SK-N-SH treated with all-trans-retinoic acid at 6 μM for 48 hours (cell line): ENCODE data around the gene SMPD1.

Experiments used
- ATAC-seq: fragments of 200-7000 bp; cut with Tn5 transposase; 3 replicates; pipeline ENCODE4 v1.9.1; 2020; ENCODE audit warnings: mild to moderate bottlenecking, moderate library complexity
- ARNTL ChIP-seq: fragments of 450-650 bp; formaldehyde crosslinking; IDR thresholded peaks from 2 replicates; pipeline ENCODE4 v1.5.0; 2020; ENCODE audit warnings: low read depth, mild to moderate bottlenecking, moderate library complexity, borderline replicate concordance
- BACH2 ChIP-seq: fragments of 250-450 bp; sonication (Bioruptor Pico); IDR thresholded peaks from 2 replicates; pipeline ENCODE4 v1.9.0; 2021; ENCODE audit warnings: mild to moderate bottlenecking, borderline replicate concordance
- ESRRG ChIP-seq: fragments of 250-450 bp; sonication (Bioruptor Pico); IDR thresholded peaks from 2 replicates; pipeline ENCODE4 v1.6.1; 2021; ENCODE audit warnings: mild to moderate bottlenecking
- ISL1 ChIP-seq: fragments of 250-450 bp; sonication (Bioruptor Pico); IDR thresholded peaks from 2 replicates; pipeline ENCODE4 v2.1.2; 2022; ENCODE audit warnings: mild to moderate bottlenecking, moderate library complexity
- OSR1 ChIP-seq: fragments of 250-450 bp; sonication (Bioruptor Pico); IDR thresholded peaks from 2 replicates; pipeline ENCODE4 v1.8.0; 2022; ENCODE audit warnings: moderate library complexity, mild to moderate bottlenecking, inconsistent platforms
- PPARA ChIP-seq: fragments of 250-450 bp; sonication (Bioruptor Pico); IDR thresholded peaks from 2 replicates; pipeline ENCODE4 v1.5.0; 2020; ENCODE audit warnings: mild to moderate bottlenecking, borderline replicate concordance
- RARB ChIP-seq: fragments of 250-450 bp; sonication (Bioruptor Pico); IDR thresholded peaks from 2 replicates; pipeline ENCODE4 v1.8.0; 2021; ENCODE audit warnings: mild to moderate bottlenecking, moderate library complexity
- SNAI2 ChIP-seq: fragments of 250-450 bp; sonication (Bioruptor Pico); IDR thresholded peaks from 2 replicates; pipeline ENCODE4 v1.5.0; 2020; ENCODE audit warnings: mild to moderate bottlenecking, moderate library complexity
- TOX ChIP-seq: fragments of 250-450 bp; sonication (Bioruptor Pico); IDR thresholded peaks from 2 replicates; pipeline ENCODE4 v1.8.0; 2021; ENCODE audit warnings: mild to moderate bottlenecking, moderate library complexity, borderline replicate concordance
- ZC3H10 ChIP-seq: fragments of 250-450 bp; sonication (Bioruptor Pico); IDR thresholded peaks from 2 replicates; pipeline ENCODE4 v1.5.1; 2021; ENCODE audit warnings: mild to moderate bottlenecking, moderate library complexity
- ZNF565 ChIP-seq: fragments of 450-650 bp; formaldehyde crosslinking; conservative IDR thresholded peaks from 2 replicates; pipeline ENCODE4 v1.5.0; 2020; ENCODE audit warnings: low read depth, mild to moderate bottlenecking, moderate library complexity
- ZNF70 ChIP-seq: fragments of 450-650 bp; formaldehyde crosslinking; IDR thresholded peaks from 2 replicates; pipeline ENCODE4 v1.5.0; 2020; ENCODE audit warnings: mild to moderate bottlenecking, moderate library complexity
- ZNF8 ChIP-seq: fragments of 450-650 bp; formaldehyde crosslinking; IDR thresholded peaks from 2 replicates; pipeline ENCODE4 v1.5.0; 2020; ENCODE audit warnings: mild to moderate bottlenecking, moderate library complexity
- TF ChIP-seq, protein P1 (sequence below): fragments of 250-450 bp; sonication (Bioruptor Pico); IDR thresholded peaks from 2 replicates; pipeline ENCODE4 v1.5.1; 2020; ENCODE audit warnings: low read depth, mild to moderate bottlenecking, moderate library complexity
- TF ChIP-seq, protein P2 (sequence below): fragments of 250-450 bp; sonication (Bioruptor Pico); IDR thresholded peaks from 2 replicates; pipeline ENCODE4 v1.8.0; 2021; ENCODE audit warnings: low read depth, mild to moderate bottlenecking, moderate library complexity, borderline replicate concordance
- TF ChIP-seq, protein P3 (sequence below): fragments of 250-450 bp; sonication (Bioruptor Pico); IDR thresholded peaks from 2 replicates; pipeline ENCODE4 v1.5.0; 2020; ENCODE audit warnings: mild to moderate bottlenecking, moderate library complexity
- TF ChIP-seq, protein P4 (sequence below): fragments of 250-450 bp; sonication (Bioruptor Pico); IDR thresholded peaks from 2 replicates; pipeline ENCODE4 v1.5.1; 2021; ENCODE audit warnings: mild to moderate bottlenecking, moderate library complexity
- TF ChIP-seq, protein P5 (sequence below): fragments of 250-450 bp; sonication (Bioruptor Pico); IDR thresholded peaks from 2 replicates; pipeline ENCODE4 v1.8.0; 2020; ENCODE audit warnings: mild to moderate bottlenecking, moderate library complexity, borderline replicate concordance

The SMPD1 gene

DNA sequence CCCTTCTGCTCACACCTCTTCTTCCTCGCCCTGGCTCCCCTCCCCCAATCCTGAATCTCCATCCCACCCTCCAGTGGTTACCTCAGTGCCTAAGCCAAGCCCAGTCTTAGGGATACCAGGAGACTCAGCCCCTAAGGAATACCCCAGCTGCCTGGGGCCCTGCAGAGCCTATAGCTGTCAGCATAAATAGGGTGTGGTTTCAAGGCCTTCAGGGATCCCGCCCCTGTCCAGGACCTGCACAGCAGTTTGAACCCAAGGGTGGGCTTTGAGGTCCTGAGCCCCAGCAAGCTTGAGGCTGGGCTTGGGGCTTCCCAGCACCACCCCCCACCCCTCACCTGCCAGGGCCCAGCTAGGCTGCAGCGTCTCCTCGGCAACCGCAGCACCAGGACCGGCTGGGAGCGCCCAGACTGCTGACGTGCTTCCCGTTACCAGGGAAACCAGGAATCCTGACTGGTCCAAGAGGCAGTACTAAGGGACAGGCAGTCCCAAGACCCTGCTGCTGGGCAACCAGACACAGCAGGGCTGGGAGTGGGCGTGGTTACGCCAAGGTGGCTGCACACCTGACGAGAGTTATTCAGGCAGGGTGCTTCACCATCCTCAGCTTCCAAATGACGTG is 14.9 kb downstream of the SMPD1 start:
- ATAC-seq = no peak; the same call in 2 of the 3 replicates
- TF ChIP-seq BACH2 (CRISPR knock-in tag) (no peak), ZC3H10 (CRISPR knock-in tag) (no peak), ARNTL (CRISPR knock-in tag) (no peak), PPARA (no peak), ZNF70 (no peak), OSR1 (no peak), ZNF8 (CRISPR knock-in tag) (no peak), ISL1 (no peak), ESRRG (CRISPR knock-in tag) (no peak), TOX (no peak), SNAI2 (no peak), ZNF565 (CRISPR knock-in tag) (no peak)
- TF ChIP-seq, protein P1, sequence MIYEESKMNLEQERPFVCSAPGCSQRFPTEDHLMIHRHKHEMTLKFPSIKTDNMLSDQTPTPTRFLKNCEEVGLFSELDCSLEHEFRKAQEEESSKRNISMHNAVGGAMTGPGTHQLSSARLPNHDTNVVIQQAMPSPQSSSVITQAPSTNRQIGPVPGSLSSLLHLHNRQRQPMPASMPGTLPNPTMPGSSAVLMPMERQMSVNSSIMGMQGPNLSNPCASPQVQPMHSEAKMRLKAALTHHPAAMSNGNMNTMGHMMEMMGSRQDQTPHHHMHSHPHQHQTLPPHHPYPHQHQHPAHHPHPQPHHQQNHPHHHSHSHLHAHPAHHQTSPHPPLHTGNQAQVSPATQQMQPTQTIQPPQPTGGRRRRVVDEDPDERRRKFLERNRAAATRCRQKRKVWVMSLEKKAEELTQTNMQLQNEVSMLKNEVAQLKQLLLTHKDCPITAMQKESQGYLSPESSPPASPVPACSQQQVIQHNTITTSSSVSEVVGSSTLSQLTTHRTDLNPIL (CRISPR knock-in tag) = no peak
- TF ChIP-seq, protein P2, sequence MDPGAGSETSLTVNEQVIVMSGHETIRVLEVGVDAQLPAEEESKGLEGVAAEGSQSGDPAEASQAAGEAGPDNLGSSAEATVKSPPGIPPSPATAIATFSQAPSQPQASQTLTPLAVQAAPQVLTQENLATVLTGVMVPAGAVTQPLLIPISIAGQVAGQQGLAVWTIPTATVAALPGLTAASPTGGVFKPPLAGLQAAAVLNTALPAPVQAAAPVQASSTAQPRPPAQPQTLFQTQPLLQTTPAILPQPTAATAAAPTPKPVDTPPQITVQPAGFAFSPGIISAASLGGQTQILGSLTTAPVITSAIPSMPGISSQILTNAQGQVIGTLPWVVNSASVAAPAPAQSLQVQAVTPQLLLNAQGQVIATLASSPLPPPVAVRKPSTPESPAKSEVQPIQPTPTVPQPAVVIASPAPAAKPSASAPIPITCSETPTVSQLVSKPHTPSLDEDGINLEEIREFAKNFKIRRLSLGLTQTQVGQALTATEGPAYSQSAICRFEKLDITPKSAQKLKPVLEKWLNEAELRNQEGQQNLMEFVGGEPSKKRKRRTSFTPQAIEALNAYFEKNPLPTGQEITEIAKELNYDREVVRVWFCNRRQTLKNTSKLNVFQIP = no peak
- TF ChIP-seq, protein P3, sequence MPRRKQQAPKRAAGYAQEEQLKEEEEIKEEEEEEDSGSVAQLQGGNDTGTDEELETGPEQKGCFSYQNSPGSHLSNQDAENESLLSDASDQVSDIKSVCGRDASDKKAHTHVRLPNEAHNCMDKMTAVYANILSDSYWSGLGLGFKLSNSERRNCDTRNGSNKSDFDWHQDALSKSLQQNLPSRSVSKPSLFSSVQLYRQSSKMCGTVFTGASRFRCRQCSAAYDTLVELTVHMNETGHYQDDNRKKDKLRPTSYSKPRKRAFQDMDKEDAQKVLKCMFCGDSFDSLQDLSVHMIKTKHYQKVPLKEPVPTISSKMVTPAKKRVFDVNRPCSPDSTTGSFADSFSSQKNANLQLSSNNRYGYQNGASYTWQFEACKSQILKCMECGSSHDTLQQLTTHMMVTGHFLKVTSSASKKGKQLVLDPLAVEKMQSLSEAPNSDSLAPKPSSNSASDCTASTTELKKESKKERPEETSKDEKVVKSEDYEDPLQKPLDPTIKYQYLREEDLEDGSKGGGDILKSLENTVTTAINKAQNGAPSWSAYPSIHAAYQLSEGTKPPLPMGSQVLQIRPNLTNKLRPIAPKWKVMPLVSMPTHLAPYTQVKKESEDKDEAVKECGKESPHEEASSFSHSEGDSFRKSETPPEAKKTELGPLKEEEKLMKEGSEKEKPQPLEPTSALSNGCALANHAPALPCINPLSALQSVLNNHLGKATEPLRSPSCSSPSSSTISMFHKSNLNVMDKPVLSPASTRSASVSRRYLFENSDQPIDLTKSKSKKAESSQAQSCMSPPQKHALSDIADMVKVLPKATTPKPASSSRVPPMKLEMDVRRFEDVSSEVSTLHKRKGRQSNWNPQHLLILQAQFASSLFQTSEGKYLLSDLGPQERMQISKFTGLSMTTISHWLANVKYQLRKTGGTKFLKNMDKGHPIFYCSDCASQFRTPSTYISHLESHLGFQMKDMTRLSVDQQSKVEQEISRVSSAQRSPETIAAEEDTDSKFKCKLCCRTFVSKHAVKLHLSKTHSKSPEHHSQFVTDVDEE (CRISPR knock-in tag) = no peak
- TF ChIP-seq, protein P4, sequence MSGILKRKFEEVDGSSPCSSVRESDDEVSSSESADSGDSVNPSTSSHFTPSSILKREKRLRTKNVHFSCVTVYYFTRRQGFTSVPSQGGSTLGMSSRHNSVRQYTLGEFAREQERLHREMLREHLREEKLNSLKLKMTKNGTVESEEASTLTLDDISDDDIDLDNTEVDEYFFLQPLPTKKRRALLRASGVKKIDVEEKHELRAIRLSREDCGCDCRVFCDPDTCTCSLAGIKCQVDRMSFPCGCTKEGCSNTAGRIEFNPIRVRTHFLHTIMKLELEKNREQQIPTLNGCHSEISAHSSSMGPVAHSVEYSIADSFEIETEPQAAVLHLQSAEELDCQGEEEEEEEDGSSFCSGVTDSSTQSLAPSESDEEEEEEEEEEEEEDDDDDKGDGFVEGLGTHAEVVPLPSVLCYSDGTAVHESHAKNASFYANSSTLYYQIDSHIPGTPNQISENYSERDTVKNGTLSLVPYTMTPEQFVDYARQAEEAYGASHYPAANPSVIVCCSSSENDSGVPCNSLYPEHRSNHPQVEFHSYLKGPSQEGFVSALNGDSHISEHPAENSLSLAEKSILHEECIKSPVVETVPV = no peak

DNA sequence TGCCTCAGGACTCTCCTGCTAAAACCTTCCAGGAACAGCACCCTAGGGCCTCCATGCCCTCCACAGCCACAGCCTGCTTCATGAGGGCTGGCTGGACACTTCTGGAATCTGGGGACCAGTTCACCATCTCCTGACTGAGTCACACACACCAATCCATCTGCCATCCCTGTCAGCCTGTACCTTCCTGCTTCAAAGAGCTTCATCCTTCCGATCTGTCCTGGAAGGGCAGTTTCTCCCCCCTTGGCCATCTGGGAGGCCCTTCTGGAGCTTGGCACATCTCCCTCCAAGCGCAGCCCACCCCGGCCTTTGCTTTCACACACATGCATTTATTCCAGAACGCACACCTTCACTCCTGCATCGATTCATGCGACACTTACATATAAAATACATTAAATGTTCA is 15.6 kb downstream of the SMPD1 start:
- no peak for ATAC-seq
- TF ChIP-seq RARB (CRISPR knock-in tag) (no peak), ARNTL (CRISPR knock-in tag) (no peak), PPARA (no peak), ZC3H10 (CRISPR knock-in tag) (no peak), SNAI2 (no peak), ISL1 (no peak), ZNF565 (CRISPR knock-in tag) (no peak), ZNF70 (no peak), OSR1 (no peak)
- TF ChIP-seq, protein P1 (CRISPR knock-in tag) = no peak
- TF ChIP-seq, protein P3 (CRISPR knock-in tag) = no peak

DNA sequence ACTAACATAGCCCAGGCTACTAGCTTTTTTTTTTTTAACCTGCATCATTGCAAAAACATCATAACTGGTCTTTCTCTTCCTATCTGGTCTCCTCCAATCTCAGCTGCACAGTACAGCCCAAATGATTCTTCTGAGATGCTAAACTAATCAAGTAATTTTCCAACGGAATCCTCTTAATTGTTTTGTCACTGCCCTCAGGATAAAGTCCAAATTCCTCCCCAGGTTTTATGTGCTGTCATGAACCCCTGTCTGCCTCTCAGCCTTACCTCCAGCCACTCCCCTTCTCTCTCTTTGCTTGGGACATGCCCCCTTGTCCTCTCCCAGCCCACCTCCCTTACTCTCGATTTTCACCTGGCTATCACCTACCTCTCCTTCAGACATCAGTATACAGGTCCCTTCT is 16.1 kb downstream of the SMPD1 start:
- ATAC-seq = no peak
- TF ChIP-seq ZNF565 (CRISPR knock-in tag) (no peak), ISL1 (no peak), ZNF70 (no peak), ZC3H10 (CRISPR knock-in tag) (no peak)
- TF ChIP-seq, protein P5, sequence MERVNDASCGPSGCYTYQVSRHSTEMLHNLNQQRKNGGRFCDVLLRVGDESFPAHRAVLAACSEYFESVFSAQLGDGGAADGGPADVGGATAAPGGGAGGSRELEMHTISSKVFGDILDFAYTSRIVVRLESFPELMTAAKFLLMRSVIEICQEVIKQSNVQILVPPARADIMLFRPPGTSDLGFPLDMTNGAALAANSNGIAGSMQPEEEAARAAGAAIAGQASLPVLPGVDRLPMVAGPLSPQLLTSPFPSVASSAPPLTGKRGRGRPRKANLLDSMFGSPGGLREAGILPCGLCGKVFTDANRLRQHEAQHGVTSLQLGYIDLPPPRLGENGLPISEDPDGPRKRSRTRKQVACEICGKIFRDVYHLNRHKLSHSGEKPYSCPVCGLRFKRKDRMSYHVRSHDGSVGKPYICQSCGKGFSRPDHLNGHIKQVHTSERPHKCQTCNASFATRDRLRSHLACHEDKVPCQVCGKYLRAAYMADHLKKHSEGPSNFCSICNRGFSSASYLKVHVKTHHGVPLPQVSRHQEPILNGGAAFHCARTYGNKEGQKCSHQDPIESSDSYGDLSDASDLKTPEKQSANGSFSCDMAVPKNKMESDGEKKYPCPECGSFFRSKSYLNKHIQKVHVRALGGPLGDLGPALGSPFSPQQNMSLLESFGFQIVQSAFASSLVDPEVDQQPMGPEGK (CRISPR knock-in tag) = no peak
- TF ChIP-seq, protein P2 = no peak
